A673 (cell line): ENCODE measurements around the gene ZNF223.

Source experiments
- EZH2 ChIP-seq: fragments of 200-600 bp; sonication (generic); IDR thresholded peaks from 2 replicates; pipeline ENCODE4 v1.6.1; 2017; ENCODE audit warnings: borderline replicate concordance, low read depth, mild to moderate bottlenecking, mixed read lengths, antibody characterized with exemption, low read length; ENCODE audit not compliant: poor library complexity, severe bottlenecking
- TF ChIP-seq, protein P1 (sequence below): fragments of 300-800, 200-600 bp; sonication (generic); conservative IDR thresholded peaks from 2 replicates; pipeline ENCODE4 v1.5.1; 2017; ENCODE audit warnings: low read depth, mild to moderate bottlenecking, antibody characterized with exemption, low read length, moderate library complexity, mixed read lengths

DNA sequence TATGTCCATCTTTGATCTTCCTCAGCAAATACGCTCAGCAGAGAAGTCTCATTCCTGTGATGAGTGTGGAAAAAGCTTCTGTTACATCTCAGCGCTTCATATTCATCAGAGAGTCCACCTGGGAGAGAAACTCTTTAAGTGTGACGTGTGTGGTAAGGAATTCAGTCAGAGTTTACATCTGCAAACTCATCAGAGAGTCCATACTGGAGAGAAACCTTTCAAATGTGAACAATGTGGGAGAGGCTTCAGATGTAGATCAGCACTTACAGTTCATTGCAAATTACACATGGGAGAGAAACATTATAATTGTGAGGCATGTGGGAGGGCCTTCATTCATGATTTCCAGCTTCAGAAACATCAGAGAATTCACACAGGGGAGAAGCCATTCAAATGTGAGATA lies 14.5 kb downstream of the ZNF223 start:
- no peak for TF ChIP-seq EZH2
- TF ChIP-seq, protein P1, sequence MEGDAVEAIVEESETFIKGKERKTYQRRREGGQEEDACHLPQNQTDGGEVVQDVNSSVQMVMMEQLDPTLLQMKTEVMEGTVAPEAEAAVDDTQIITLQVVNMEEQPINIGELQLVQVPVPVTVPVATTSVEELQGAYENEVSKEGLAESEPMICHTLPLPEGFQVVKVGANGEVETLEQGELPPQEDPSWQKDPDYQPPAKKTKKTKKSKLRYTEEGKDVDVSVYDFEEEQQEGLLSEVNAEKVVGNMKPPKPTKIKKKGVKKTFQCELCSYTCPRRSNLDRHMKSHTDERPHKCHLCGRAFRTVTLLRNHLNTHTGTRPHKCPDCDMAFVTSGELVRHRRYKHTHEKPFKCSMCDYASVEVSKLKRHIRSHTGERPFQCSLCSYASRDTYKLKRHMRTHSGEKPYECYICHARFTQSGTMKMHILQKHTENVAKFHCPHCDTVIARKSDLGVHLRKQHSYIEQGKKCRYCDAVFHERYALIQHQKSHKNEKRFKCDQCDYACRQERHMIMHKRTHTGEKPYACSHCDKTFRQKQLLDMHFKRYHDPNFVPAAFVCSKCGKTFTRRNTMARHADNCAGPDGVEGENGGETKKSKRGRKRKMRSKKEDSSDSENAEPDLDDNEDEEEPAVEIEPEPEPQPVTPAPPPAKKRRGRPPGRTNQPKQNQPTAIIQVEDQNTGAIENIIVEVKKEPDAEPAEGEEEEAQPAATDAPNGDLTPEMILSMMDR, result no peak
